ENCODE measurements around the gene MINDY2. TPM values are rescaled to one million over a fixed set of nuclear protein-coding genes. Genes with fewer than 3 reads are reported as not detected.
"Not testable (repeated sequence)": the region's sequence is repeated elsewhere in the genome, so short reads cannot be mapped to it uniquely, and the experiment has no call there.

Gene MINDY2
- total RNA-seq, 1 experiment from 2014 or later: 10.3 TPM

GRCh38 chr15:58764468-58764867, 6.6 kb upstream of the MINDY2 start:
- no peaks in the 10 kb centered on the region for H3K9me3 ChIP-seq (replicated peaks)
- H3K36me3 ChIP-seq: no peaks in the 10 kb centered on the region
- H3K4me3 ChIP-seq: no peak overlapping the region
- no peak for DNase-seq (ENCODE audit: low read depth in 1 of 2, low spot score in 2 of 2)
- H3K27me3 ChIP-seq (replicated peaks): no peaks in the 10 kb centered on the region
- no peak overlapping the region for H3K27ac ChIP-seq
- no peaks in the 10 kb centered on the region for H3K4me1 ChIP-seq (replicated peaks)

GRCh38 chr15:58766290-58766689, 4.8 kb upstream of the MINDY2 start:
- Histone ChIP-seq H3K27me3 (replicated peaks) (no peaks in the 10 kb centered on the region), H3K27ac (no peak overlapping the region), H3K4me1 (replicated peaks) (peaks cover 7% of the 10 kb centered on the region; the same call in 1 of the 2 replicates), H3K36me3 (peaks cover 2% of the 10 kb centered on the region; the same call in 1 of the 2 replicates), H3K4me3 (no peak overlapping the region), H3K9me3 (replicated peaks) (no peaks in the 10 kb centered on the region)
- DNase-seq (ENCODE audit: low read depth in 1 of 2, low spot score in 2 of 2): no peak

GRCh38 chr15:58768601-58769004, 2.5 kb upstream of the MINDY2 start:
- H3K4me1 ChIP-seq (replicated peaks): peaks cover 12% of the 10 kb centered on the region
- H3K4me3 ChIP-seq; H3K9me3 ChIP-seq (replicated peaks); H3K27ac ChIP-seq; H3K27me3 ChIP-seq (replicated peaks); H3K36me3 ChIP-seq; DNase-seq (ENCODE audit: low read depth in 1 of 2, low spot score in 2 of 2): not testable (repeated sequence)

GRCh38 chr15:58770519-58770856, 614 bp upstream of the MINDY2 start:
- Histone ChIP-seq H3K36me3 (peaks cover 3% of the 10 kb centered on the region; the same call in 1 of the 2 replicates), H3K27ac (peak overlapping the region; percentile 28), H3K4me3 (peak overlapping the region; percentile 78), H3K9me3 (replicated peaks) (no peaks in the 10 kb centered on the region), H3K4me1 (replicated peaks) (peaks cover 12% of the 10 kb centered on the region), H3K27me3 (replicated peaks) (no peaks in the 10 kb centered on the region)
- DNase-seq (ENCODE audit: low read depth in 1 of 2, low spot score in 2 of 2): no peak

GRCh38 chr15:58771621-58772250, 634 bp downstream of the MINDY2 start:
- peak in 1 of 2 experiments; percentile 53 for DNase-seq (ENCODE audit: low read depth in 1 of 2, low spot score in 2 of 2)
- Histone ChIP-seq H3K27me3 (replicated peaks) (no peaks in the 10 kb centered on the region), H3K27ac (0 out of 2 replicates have a peak overlapping the region, but pooled peaks have one; percentile 36), H3K9me3 (replicated peaks) (no peaks in the 10 kb centered on the region), H3K4me1 (replicated peaks) (peaks cover 12% of the 10 kb centered on the region), H3K36me3 (peaks cover 3% of the 10 kb centered on the region; the same call in 1 of the 2 replicates), H3K4me3 (peak overlapping the region; percentile 78)

- DNase-seq (ENCODE audit: low read depth in 1 of 2, low spot score in 2 of 2): no peak
- H3K4me1 ChIP-seq (replicated peaks): peaks cover 12% of the 10 kb centered on the region
- H3K4me3 ChIP-seq: peak overlapping the region; percentile 78
- H3K27ac ChIP-seq: no peak overlapping the region
- H3K27me3 ChIP-seq (replicated peaks): no peaks in the 10 kb centered on the region
- peaks cover 3% of the 10 kb centered on the region; the same call in 1 of the 2 replicates for H3K36me3 ChIP-seq
- no peaks in the 10 kb centered on the region for H3K9me3 ChIP-seq (replicated peaks)
These were observed 1.9 kb downstream of the MINDY2 start for GRCh38 chr15:58773024-58773423.

GRCh38 chr15:58775402-58775801, 4.3 kb downstream of the MINDY2 start:
- peaks cover 7% of the 10 kb centered on the region for H3K4me1 ChIP-seq (replicated peaks)
- DNase-seq (ENCODE audit: low read depth in 1 of 2, low spot score in 2 of 2): no peak
- peaks cover 3% of the 10 kb centered on the region; the same call in 1 of the 2 replicates for H3K36me3 ChIP-seq
- no peaks in the 10 kb centered on the region for H3K27me3 ChIP-seq (replicated peaks)
- H3K4me3 ChIP-seq: no peak overlapping the region
- H3K27ac ChIP-seq: no peak overlapping the region
- H3K9me3 ChIP-seq (replicated peaks): no peaks in the 10 kb centered on the region

- Histone ChIP-seq H3K4me3 (no peak overlapping the region), H3K9me3 (replicated peaks) (no peaks in the 10 kb centered on the region), H3K27me3 (replicated peaks) (no peaks in the 10 kb centered on the region), H3K36me3 (no peaks in the 10 kb centered on the region), H3K27ac (no peak overlapping the region), H3K4me1 (replicated peaks) (peaks cover 6% of the 10 kb centered on the region)
- no peak for DNase-seq (ENCODE audit: low read depth in 1 of 2, low spot score in 2 of 2)
These were observed 6.0 kb downstream of the MINDY2 start for GRCh38 chr15:58777107-58777506.

GRCh38 chr15:58779554-58779953, 8.5 kb downstream of the MINDY2 start:
- DNase-seq (ENCODE audit: low read depth in 1 of 2, low spot score in 2 of 2): no peak
- Histone ChIP-seq H3K27me3 (replicated peaks) (no peaks in the 10 kb centered on the region), H3K9me3 (replicated peaks) (no peaks in the 10 kb centered on the region), H3K4me1 (replicated peaks) (no peaks in the 10 kb centered on the region), H3K4me3 (no peak overlapping the region), H3K36me3 (no peaks in the 10 kb centered on the region), H3K27ac (no peak overlapping the region)

GRCh38 chr15:58785355-58785754, 14.3 kb downstream of the MINDY2 start:
- Histone ChIP-seq H3K4me1 (replicated peaks) (no peaks in the 10 kb centered on the region), H3K9me3 (replicated peaks) (no peaks in the 10 kb centered on the region), H3K4me3 (no peak overlapping the region), H3K27me3 (replicated peaks) (no peaks in the 10 kb centered on the region), H3K27ac (no peak overlapping the region), H3K36me3 (no peaks in the 10 kb centered on the region)
- DNase-seq (ENCODE audit: low read depth in 1 of 2, low spot score in 2 of 2): no peak

GRCh38 chr15:58788056-58788710, 17.1 kb downstream of the MINDY2 start:
- Histone ChIP-seq H3K27me3 (replicated peaks) (no peaks in the 10 kb centered on the region), H3K4me1 (replicated peaks) (no peaks in the 10 kb centered on the region), H3K27ac (no peak overlapping the region), H3K4me3 (no peak overlapping the region), H3K9me3 (replicated peaks) (no peaks in the 10 kb centered on the region), H3K36me3 (no peaks in the 10 kb centered on the region)
- no peak for DNase-seq (ENCODE audit: low read depth in 1 of 2, low spot score in 2 of 2)

GRCh38 chr15:58793862-58794261, 22.8 kb downstream of the MINDY2 start:
- Histone ChIP-seq H3K4me3 (no peak overlapping the region), H3K9me3 (replicated peaks) (no peaks in the 10 kb centered on the region), H3K27me3 (replicated peaks) (no peaks in the 10 kb centered on the region), H3K4me1 (replicated peaks) (no peaks in the 10 kb centered on the region), H3K27ac (no peak overlapping the region), H3K36me3 (no peaks in the 10 kb centered on the region)
- no peak for DNase-seq (ENCODE audit: low read depth in 1 of 2, low spot score in 2 of 2)

GRCh38 chr15:58795825-58796224, 24.7 kb downstream of the MINDY2 start:
- Histone ChIP-seq H3K27ac (no peak overlapping the region), H3K4me1 (replicated peaks) (no peaks in the 10 kb centered on the region), H3K36me3 (no peaks in the 10 kb centered on the region), H3K4me3 (no peak overlapping the region), H3K9me3 (replicated peaks) (no peaks in the 10 kb centered on the region), H3K27me3 (replicated peaks) (no peaks in the 10 kb centered on the region)
- DNase-seq (ENCODE audit: low read depth in 1 of 2, low spot score in 2 of 2): no peak

- no peaks in the 10 kb centered on the region for H3K27me3 ChIP-seq (replicated peaks)
- H3K36me3 ChIP-seq: no peaks in the 10 kb centered on the region
- DNase-seq (ENCODE audit: low read depth in 1 of 2, low spot score in 2 of 2): no peak
- H3K9me3 ChIP-seq (replicated peaks): no peaks in the 10 kb centered on the region
- H3K4me1 ChIP-seq (replicated peaks): no peaks in the 10 kb centered on the region
- H3K4me3 ChIP-seq: no peak overlapping the region
- no peak overlapping the region for H3K27ac ChIP-seq
These were observed 26.4 kb downstream of the MINDY2 start for GRCh38 chr15:58797505-58797904.

Data from SJSA1 (cell line).